ENCODE results near the gene MOGAT2.
"Not testable (repeated sequence)": the region's sequence is repeated elsewhere in the genome, so short reads cannot be mapped to it uniquely, and the experiment has no call there.

GRCh38 chr11:75754933-75755332 is 37.3 kb downstream of the MOGAT2 start:
- TF ChIP-seq CTCF, POLR2A, POLR2AphosphoS5, EP300 (IDR thresholded peaks at IDR 0.05): not testable (repeated sequence)

All from suprapubic skin (tissue), 4 donors.